ENCODE data around the gene SPSB3.

The SPSB3 gene

DNA sequence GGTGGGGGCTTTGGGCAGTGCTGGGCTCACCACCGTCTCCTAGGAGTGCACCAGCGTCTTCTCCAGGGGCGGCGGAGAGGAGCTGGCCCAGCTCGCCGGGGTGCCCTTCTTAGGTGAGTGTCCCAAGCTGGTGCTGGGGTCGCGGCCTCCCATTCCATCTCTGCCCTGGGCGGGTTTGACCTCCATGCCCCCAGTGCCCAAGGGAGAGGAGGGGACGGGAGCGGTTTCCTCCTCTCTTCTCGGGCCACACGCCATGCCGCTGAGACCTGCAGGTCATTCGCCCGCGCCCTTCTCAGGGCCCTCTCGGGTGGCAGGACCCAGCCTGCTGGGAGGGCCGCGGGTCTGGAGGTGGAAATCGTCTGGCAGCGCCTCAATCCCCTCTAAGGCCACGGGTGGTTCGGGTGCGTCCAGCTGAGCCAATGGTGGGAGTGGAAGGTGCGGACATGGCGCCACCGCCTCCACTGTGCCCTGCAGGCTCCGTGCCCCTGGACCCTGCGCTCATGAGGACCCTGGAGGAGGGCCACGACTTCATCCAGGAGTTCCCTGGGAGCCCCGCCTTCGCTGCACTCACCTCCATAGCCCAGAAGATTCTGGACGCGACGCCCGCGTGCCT is 5.8 kb upstream of the SPSB3 start:
- DNase-seq, result no peak

DNA sequence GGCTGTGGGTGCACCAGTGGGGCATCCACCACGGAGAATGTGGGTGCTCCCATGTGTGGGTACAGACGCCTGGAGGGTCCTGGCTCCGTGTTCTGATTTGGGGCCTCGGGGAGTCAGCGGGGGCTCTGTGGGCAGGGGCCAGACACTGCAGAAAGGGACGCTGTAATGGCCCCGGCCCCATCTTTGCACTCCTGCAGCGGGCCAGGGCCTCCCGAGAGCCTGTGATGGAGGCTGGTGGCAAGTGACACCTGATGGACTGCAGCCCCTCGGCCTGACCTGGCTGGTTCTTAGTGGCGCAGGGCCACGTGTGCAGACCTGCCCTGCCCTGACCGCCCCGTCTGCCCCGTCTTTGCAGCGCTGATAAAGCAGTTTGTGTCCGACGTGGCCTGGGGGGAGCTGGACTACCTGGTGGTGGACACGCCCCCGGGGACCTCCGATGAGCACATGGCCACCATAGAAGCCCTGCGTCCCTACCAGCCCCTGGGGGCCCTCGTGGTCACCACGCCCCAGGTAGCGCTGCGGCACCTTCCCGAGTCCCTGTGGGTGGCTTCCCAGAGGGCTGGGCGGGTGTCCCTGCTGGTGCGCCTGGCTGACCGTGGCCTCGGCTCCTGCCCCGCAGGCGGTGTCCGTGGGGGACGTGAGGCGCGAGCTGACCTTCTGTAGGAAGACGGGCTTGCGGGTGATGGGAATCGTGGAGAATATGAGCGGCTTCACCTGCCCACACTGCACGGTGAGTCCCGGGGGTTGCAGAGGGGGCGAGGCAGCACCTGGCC is 5.1 kb upstream of the SPSB3 start:
- DNase-seq, result no peak

DNA sequence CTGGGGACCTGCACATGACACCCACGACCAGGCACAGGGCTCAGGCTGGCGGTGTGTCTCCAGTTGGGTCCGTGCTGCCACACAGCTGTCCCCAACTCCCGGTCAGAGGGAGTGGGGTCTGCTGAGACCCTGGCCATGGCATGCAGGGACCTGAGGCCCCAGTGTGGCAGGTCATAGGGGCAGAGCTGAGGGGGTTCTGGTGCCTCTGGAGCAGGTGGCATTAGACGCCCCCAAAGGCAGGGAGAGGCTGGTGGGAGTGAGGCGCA is 4.6 kb upstream of the SPSB3 start:
- DNase-seq, result no peak

DNA sequence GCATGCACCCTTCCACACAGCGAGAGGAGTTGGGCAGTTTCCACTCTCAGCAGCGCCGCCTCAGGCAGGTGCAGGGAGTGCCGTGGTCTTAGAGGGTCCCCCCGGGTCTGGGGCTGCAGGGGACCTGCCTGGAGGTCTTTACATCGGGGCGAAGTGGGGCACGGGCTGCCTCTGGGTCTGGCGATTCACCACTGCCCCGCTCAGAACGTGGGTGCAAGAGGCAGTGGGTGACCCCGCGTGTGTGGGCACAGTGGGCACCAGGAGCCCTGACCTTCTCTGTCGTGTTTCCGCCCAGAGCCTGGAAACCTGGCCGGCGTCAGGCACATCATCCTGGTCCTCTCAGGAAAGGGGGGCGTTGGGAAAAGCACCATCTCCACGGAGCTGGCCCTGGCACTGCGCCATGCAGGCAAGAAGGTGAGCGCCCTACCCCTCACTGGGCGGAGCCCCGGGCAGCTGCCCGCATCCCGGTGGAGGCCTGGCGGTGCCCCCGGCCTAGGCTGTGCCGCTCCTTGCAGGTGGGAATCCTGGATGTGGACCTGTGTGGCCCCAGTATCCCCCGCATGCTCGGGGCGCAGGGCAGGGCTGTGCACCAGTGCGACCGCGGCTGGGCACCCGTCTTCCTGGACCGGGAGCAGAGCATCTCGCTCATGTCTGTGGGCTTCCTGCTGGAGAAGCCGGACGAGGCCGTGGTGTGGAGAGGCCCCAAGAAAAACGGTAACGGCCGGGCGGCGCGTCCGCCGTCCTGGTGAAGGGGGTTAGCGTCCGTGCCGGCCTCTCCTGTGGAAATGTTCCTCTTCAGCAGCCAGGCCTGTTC is 4.1 kb upstream of the SPSB3 start:
- DNase-seq, result no peak

DNA sequence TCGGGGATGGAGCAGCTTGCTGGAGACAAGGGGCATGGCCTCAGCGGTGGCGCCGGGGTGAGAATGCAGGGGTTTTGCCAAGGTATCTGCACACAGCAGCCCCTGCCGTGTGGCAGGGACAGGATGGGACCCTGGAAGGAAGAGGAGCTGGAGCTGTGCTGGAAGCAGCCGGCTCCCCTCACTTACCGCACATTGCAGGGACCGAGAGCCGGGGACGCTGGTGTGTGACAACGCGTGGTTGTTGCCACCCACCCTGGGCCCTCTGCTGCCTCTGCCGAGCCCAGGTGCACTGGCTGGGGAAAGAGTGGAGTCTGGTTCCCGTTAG is 3.4 kb upstream of the SPSB3 start:
- DNase-seq, result no peak

DNA sequence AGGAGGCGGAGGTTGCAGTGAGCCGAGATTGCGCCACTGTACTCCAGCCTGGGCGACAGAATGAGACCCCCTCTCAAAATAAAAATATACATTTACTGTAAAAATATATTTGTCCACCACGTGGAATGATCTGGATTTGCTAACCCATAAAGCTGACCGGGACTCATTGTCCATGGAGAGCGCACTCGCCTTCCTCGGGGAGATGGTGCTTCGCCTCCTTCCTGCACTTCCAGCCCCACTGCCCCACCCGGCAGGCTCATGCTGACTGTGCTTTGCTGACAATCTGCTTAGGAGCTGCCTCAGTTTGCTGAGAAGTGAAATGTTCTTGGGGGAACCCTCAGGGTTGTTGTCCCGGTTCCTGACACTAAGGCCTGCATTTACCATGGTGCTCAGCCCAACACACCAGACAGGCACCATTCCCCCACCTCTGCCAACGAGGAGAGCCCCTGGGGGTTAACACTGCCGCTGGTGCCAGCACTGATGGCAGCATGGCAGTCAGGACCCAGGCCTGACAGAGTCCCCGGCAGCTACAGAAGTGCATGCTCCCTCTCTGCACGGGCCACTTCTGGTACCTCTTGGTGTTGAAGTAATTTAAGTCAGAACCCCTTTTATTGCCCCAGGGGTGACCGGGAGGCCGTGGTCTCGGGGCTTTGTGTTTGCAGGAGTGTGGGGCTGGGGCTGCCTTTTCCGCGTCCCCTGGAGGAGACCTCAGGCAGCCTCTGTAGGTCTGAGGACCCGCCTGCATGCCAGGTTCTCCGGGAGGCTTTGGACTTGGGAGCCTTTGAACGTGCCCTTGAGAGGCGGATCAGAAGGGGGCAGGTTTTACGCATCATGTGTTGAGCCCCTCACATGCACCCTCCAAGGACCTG is 2.8 kb upstream of the SPSB3 start:
- no peak for DNase-seq

DNA sequence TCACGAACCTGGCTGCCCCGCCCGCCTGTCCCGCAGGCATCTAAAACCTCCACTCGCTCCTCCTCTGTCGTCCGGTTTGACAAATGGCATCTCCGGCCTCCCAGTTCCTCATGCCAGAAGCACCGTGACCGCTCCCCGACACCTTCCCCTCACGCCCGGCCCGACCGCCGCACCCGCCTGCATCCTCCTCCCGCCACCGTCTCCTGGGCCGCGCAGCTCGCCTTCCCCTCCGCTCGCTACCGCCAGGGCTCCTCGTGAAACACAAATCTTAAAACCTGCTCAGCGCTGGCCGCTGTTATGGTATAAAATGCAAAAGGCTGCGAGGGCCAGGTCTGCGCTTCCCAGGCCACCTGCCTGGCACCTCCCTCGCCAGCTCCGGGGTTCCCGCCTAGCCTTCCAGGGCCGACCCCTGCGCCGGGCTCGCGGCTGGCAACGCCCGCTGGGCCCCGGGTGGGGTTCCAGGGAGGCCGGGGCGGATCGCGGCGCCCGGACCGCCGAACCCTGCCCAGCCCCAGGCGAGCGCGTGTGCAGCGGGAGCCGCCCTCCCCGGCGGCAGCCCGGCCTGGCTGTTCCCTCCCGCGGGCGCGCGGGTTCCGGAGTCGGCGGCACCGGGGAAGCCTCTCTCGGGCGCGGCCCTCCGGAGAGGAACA is 488 bp downstream of the SPSB3 start:
- DNase-seq, result peak; percentile 4 to 10

DNA sequence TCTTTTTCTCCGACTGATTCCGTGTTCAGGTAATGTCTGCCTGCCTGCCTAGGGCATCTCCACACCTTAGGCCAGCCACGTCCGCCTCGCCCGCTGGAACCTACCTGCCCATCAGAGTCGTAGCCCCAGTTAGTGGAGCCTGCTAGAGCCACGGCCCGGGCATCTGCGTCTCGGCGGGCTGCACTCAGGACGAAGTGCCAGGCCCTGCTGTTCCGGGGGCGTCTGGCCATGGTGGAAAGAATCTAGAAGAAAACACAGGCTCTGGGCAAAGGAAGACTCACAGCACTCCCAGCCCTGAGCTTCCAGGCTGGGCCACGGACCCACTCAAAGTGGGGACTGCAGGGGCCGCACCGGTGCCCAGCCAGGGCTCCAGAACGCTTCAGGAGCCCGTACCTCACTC is 1.1 kb downstream of the SPSB3 start:
- DNase-seq, result no peak

DNA sequence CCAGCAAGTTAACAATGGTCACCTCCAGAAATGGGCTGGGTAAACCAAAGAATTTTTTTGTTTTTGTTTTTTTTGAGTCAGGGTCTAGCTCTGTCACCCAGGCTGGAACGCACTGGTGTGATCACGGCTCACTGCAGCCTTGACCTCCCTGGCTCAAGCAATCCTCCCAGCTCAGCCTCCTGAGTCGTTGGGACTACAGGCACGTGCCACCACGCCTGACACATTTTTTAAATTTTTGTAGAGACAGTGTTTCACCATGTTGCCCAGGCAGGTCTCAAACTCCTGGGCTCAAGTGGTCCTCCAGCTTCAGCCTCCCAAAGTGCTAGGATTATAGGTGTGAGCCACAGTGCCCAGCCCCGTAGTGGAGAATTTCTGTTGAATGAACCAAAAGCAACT is 1.7 kb downstream of the SPSB3 start:
- DNase-seq, result no peak

DNA sequence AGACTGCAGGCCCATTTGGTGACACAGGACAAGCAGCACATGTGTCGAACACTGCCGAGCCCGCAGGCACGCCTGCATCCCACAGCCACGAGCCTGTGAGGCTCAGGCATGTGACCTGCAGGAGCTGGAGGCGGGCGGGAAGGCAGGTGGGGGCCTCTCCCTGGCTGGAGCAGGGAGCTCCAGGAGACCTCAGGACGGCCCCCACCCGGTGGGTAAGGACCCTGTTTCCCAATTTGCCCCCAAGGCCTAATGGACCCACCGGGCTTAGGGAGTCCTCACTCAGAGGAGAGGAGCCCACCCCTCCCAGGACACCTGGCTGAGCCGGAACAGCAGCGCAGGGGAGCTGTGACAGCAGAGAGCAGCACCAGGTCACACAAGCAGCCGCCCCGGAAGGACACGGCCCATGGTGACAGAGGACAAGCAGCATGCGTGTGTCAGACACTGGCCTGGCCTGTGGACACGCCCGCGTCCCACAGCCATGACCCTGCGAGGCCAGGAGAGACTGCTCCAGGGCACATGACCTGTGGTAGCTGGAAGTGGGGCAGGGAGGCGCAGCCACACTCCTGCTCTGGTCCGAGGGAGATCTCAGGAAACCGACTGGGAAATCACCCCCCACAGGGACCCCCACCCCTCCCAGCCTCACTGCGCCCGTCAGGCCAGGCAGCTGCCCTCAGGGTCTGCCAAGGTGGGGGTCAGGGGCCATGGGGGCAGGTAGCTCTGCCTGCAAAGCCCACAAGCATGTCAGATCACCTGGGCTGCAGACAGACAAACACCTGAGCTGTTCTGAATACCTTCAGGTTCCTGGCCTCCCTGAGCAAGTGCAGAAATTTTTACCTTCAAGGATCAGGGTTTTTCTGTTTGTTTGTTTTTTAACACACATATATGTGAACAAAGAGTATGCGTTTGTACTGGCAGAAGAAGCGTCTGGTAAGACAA is 2.4 kb downstream of the SPSB3 start:
- DNase-seq, result no peak

DNA sequence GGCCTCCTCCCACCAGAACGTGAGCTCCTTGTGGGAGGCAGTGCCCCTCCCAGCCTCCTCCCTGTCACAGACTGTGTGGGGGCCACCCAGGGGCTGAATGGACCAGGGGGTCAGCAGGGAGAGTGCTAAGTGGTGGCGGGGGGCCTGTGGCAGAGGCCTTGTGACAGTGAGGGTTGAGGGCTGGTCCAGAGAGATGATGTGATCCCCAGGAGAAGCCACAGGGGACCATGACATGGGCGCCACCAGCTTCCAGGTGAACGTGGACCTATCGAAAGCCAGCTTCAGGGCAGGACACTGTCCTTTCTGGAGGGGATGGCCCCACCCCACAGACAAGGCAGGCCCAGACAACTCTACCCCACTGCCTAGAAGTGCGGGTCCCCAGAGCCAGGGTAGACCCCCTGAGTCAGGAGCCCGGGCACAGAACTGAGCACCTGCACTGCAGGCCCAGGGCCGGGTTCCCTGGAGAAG is 3.1 kb downstream of the SPSB3 start:
- DNase-seq, result no peak

DNA sequence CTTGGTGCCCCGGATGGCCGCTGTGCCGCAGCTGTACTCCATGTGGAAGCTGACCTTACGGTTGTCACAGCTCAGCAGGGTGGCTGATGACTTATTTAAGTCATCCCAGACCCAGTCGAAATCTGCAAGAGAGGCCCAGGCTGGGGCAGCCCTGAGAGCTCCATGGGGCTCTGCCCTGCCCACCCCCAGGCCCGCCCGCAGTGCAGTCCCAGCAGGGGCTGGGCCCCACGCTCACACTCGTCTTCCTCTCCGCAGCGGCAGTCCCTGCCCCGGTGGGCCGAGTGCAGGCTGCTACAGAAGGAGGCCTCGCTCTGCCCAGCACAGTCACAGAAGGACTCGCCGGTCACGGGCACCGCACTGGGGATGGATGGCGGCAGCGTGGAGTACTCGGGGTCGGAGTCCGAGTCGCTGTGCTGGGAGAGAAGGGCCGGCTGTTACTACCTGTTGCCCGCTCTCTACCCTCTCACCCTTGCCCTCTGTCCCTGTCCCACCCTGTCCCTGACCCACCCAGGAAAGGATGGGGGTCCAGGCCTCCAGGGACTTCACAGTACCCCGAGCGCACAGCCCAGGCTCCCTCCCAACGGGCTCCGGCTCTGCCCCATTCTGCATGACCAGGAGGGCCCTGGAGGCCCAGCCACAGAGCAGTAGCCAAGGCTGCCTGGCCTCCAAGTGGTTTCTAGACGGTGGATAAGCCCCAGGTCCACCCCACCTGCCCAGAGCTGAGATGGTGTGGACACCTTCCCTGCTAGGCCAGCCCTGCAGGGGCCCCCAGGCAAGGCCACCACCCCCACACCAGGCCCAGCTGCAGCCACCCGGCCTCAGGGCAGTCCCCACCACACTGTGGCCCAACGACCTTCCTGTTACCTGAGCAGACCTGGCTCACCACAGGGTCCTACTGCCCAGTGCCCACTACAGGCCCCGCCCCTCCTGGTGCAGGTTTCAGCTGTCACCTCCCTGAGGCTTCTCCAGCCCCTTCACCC is 3.9 kb downstream of the SPSB3 start:
- no peak for DNase-seq

DNA sequence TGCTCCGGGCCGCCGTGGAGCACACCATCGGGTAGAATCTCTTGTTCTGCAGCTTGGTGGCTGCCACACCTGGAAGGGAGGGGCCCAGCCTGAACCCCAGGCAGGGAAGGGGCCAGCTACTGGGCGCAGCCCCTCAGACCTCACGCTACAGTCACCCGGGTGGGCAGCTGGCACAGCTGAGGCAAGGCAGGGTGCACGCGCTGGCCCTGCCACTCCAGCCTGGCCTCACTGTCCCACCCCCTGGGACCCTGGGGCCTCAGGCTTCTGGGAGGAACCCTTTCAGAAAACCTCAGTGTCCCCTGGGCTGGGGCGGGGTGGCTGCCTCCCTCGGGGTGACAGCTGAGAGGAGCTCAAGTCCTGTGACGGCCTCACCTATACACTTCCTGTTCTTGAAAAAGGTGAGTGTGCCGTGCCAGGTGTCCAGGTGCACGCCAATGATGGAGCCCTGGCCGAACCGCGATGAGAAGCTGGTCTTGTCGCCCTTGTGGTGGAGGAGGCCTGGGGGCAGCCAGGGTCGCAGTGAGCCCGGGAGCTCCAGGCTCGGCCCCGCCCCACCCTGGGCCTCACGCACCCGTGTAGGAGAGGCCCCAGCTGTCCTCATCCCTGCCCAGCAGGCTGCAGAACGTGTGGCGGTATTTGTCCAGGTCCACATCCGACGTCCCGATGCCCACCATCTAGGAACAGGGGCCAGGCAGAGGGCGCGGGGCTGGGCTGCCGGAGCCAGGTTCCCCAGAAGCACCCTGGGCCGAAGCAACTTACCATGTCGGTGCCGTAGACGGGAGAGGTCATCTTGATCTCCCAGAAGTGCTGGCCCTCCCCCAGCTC is 4.8 kb downstream of the SPSB3 start:
- no peak for DNase-seq

DNA sequence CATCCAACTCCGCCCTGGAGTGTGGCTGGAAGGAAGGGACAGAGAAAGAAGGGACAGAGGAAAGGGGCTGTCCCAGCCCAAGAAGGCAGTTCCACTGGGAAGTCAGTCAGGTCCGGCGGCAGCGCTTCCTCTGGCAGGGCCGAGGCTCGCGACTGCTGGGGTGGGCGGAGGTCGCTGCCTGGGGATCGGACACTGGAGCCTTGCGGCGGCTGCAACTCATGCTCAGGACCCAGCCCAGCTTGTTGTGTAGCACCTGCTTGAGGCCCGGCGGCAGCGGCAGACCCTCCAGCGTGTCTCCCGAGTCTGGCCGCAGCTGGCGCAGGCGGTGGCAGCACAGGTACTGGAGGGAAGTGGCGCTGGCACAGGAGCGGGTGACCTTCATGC is 5.4 kb downstream of the SPSB3 start:
- DNase-seq, result no peak

DNA sequence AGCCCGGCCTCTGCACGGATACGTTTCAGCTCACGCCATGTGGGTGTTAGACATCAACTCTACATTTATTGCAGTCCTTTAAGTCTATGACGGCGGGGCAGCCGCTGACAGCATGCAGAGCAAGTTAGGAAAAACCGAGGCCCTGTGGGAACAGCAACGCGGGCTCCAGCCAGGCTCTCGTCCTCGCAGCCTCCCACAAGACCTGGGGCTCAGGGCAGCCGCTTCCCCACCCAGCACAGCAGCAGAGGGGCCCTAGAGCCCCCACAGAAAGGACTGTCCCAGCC is 5.8 kb downstream of the SPSB3 start:
- DNase-seq, result no peak

DNA sequence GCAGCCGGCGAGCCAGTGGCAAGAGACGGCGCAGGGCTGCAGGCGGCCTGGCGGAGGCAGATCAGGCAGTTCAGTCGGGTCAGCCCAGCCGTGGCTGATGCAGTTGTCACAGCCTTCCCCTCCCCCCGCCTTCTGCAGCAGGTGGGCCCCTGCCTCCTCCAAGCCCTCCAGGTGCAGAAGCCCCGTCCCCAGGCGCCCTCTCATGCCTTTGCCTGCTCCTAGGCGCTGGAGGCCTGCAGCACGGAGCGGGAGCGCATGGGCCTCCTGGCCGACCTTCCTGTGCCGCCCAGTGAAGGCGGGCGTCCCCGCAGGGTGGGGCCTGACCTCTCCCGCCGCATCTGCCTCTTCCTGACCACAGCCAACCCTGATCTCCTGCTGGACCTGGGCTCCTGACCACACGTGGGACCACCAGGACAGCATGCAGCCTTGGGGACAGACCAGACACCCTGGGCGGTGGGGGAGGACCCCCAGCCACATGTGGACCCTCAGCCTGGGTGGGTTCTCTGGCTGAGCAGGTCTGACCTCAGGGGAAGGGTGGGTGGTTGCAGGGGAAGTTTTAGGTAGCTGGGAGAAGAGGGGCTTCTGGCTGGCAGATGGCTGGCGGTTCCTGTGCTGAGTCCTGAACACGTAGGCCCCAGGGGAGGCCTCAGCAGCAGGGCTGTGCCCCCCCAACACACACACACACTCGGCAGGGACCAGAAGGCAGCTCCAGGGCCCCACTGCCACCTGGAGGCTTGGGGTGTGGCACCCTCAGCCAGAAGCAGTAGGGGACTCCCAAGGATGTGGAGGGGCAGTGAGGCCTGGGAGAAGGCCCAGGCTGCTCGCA is 6.3 kb downstream of the SPSB3 start:
- no peak for DNase-seq

DNA sequence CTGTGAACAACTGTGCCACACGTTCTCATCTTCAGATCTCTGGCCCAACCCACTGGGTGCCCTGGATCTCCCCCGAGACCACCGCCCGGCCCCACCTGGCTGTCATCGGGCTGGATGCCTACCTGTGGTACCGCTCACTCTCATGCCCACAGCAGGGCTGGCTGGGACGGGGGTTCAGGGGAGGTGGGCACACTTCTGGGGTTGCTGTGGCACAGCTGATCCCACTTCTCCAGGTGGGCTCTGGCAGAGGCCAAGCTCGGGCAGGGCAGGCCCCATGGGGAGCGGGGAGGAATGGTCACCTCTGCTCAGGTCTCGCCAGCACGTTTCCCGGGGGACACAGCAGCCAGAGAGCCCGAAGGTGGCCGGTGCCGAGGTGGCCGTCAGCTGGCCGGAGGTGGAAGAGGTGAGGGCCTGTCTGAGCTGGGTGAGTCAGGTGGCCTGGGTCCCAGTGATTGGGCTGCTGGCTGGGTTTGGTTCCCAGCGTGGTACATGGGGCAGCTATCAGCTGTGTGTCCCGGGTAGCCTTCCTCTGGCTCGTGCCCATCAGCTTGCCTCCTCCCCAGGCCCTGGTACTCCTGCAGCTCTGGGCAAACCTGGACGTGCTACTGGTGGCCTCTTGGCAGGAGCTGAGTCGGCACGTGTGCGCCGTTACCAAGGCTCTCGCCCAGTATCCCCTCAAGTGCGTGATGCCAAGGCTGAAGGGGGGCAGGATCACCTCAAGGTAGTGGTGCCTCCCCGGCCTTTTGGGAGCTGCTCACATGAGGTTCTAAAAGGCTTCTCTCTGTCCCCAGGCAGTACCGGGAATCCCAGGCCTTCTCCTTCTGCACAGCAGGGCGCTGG is 7.1 kb downstream of the SPSB3 start:
- DNase-seq, result no peak

DNA sequence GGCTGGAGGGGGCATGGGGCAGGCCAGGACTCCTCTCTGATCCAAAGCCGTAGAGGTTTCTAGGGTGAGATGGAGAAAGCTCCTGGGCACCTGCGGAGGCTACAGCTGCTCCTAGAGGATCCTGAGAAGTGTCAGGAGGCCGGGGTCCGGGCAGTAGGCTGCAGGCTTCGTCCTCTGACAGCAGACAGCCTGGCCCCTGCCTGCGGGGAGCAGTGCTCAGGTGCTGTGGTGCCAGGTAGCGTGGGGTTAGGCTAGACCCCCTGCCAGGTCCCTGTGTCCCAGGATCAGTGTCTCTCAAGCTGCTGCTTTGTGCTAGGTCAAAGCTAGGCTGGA is 8.0 kb downstream of the SPSB3 start:
- DNase-seq, result no peak
